MM.1S (cell line): ENCODE data around the gene TRABD2B.

Experiments used
- DNase-seq: peaks from one replicate; pipeline ENCODE4 v3.0.0-alpha.2; 2015
- H2AFZ ChIP-seq: fragments of 300-600 bp; sonication (generic); 2 replicates; pipeline ENCODE4 v1.6.0; 2016; ENCODE audit warnings: antibody characterized with exemption, low read length
- H3F3A ChIP-seq: fragments of 300-600 bp; sonication (generic); 2 replicates; pipeline ENCODE4 v1.6.1; 2016; ENCODE audit warnings: mild to moderate bottlenecking, antibody characterized with exemption, low read length, moderate library complexity, mixed read lengths; ENCODE audit not compliant: insufficient read depth
- H3K27ac ChIP-seq: fragments of 300-600 bp; sonication (generic); 2 replicates; pipeline ENCODE4 v1.5.1; 2016; ENCODE audit warnings: mild to moderate bottlenecking, low read length
- H3K27me3 ChIP-seq: fragments of 300-600 bp; sonication (generic); replicated peaks from 2 replicates; pipeline ENCODE4 v1.6.0; 2016; ENCODE audit warnings: low read length; ENCODE audit not compliant: insufficient read depth
- H3K36me3 ChIP-seq: fragments of 300-600 bp; sonication (generic); replicated peaks from 2 replicates; pipeline ENCODE4 v1.6.1; 2016; ENCODE audit warnings: mild to moderate bottlenecking, low read length, mixed read lengths; ENCODE audit not compliant: insufficient read depth
- H3K4me1 ChIP-seq: fragments of 300-600 bp; sonication (generic); 2 replicates; pipeline ENCODE4 v1.6.1; 2016; ENCODE audit warnings: low read length, mixed read lengths
- H3K4me2 ChIP-seq: fragments of 300-600 bp; sonication (generic); 2 replicates; pipeline ENCODE4 v1.6.0; 2016; ENCODE audit warnings: low read depth, low read length
- H3K4me3 ChIP-seq: fragments of 300-600 bp; sonication (generic); 2 replicates; pipeline ENCODE4 v1.5.1; 2016; ENCODE audit warnings: low read length, mixed read lengths
- H3K79me2 ChIP-seq: fragments of 300-600 bp; sonication (generic); 2 replicates; pipeline ENCODE4 v1.6.1; 2016; ENCODE audit warnings: mixed run types, low read length, mixed read lengths
- H3K9ac ChIP-seq: fragments of 300-600 bp; sonication (generic); 2 replicates; pipeline ENCODE4 v1.6.1; 2016; ENCODE audit warnings: low read length, mixed read lengths
- H3K9me2 ChIP-seq: fragments of 300-600 bp; sonication (generic); replicated peaks from 2 replicates; pipeline ENCODE4 v1.6.1; 2016; ENCODE audit warnings: mild to moderate bottlenecking, low read length, mixed read lengths; ENCODE audit not compliant: insufficient read depth
- H3K9me3 ChIP-seq: fragments of 300-600 bp; sonication (generic); replicated peaks from 2 replicates; pipeline ENCODE4 v1.6.1; 2016; ENCODE audit warnings: mild to moderate bottlenecking, low read length, mixed read lengths; ENCODE audit not compliant: insufficient read depth
- H4K20me1 ChIP-seq: fragments of 300-600 bp; sonication (generic); 2 replicates; pipeline ENCODE4 v1.6.1; 2016; ENCODE audit warnings: mild to moderate bottlenecking, low read length, moderate library complexity, mixed read lengths; ENCODE audit not compliant: insufficient read depth
- CTCF ChIP-seq: fragments of 300-600 bp; sonication (generic); IDR thresholded peaks from 2 replicates; pipeline ENCODE4 v1.5.1; 2016; ENCODE audit warnings: antibody characterized with exemption, low read length, mixed read lengths
- EZH2 ChIP-seq: fragments of 300-600 bp; sonication (generic); optimal IDR thresholded peaks from 2 replicates; pipeline ENCODE3; 2017; ENCODE audit warnings: low read depth, mild to moderate bottlenecking, antibody characterized with exemption, low read length, mixed read lengths
- EZH2phosphoT487 ChIP-seq: fragments of 300-600 bp; sonication (generic); IDR thresholded peaks from 2 replicates; pipeline ENCODE4 v1.6.1; 2018; ENCODE audit warnings: antibody characterized with exemption, low read length

Gene TRABD2B

GRCh38 chr1:47924270-47925048 is 72.7 kb downstream of the TRABD2B start:
- no peaks in the 10 kb centered on the region for H3K9me3 ChIP-seq
- no peaks in the 10 kb centered on the region for H3F3A ChIP-seq
- no peak overlapping the region for H3K27ac ChIP-seq
- H3K9ac ChIP-seq = no peak overlapping the region
- H3K9me2 ChIP-seq = no peaks in the 10 kb centered on the region
- no peak overlapping the region for H3K4me2 ChIP-seq
- no peak for DNase-seq
- no peak overlapping the region for H2AFZ ChIP-seq
- no peaks in the 10 kb centered on the region for H3K36me3 ChIP-seq
- no peaks in the 10 kb centered on the region for H3K79me2 ChIP-seq
- no peaks in the 10 kb centered on the region for H3K4me1 ChIP-seq
- H3K4me3 ChIP-seq = no peak overlapping the region
- TF ChIP-seq EZH2phosphoT487 (no peak), EZH2 (no peak), CTCF (no peak)
- no peaks in the 10 kb centered on the region for H3K27me3 ChIP-seq
- no peaks in the 10 kb centered on the region for H4K20me1 ChIP-seq

- Histone ChIP-seq H3F3A (no peaks in the 10 kb centered on the region), H3K4me1 (no peaks in the 10 kb centered on the region), H3K9ac (no peak overlapping the region), H3K27ac (no peak overlapping the region), H3K36me3 (no peaks in the 10 kb centered on the region), H3K4me3 (no peak overlapping the region), H3K79me2 (no peaks in the 10 kb centered on the region), H2AFZ (no peak overlapping the region), H3K9me3 (no peaks in the 10 kb centered on the region), H3K4me2 (no peak overlapping the region), H4K20me1 (no peaks in the 10 kb centered on the region), H3K9me2 (no peaks in the 10 kb centered on the region), H3K27me3 (no peaks in the 10 kb centered on the region)
- TF ChIP-seq CTCF = no peak
- TF ChIP-seq EZH2phosphoT487 = no peak
- no peak for DNase-seq
Observed at GRCh38 chr1:47921935-47922415, 75.2 kb downstream of the TRABD2B start.

DNA sequence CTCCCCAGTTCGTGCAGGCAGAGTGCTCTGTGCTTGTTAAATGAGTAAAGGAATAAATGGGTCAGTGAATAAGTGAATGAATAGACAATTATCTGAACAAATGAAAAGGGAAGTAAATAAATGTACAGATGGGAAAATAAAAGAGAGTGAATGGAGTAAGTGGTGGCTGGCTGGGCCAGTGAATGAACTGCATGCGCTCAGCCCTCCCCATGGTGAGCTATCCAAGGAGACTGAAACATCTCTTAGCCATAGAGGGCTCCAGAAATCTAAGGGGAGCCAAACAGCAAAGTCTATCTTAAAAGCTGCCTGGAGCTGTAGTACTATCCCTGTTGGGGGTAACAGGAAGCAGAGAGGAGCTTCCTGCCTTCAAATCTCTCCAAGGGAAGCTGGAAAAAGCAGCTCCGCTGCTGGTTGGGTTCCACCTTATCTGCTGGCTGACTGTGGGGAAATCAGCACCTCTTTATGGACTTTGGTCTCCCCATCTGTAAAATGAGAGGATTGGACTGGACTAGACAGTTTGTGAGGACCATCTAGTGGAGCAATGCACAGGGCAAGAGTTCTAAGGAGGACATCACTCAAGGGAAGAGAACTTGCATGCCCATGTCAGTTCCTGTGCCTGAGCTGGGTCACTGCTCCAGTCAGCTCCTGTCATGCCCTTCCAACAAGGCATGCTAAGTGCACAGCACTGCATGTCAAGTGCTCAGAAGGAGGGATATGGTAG is 77.9 kb downstream of the TRABD2B start:
- no peak overlapping the region for H2AFZ ChIP-seq
- no peaks in the 10 kb centered on the region for H3K9me2 ChIP-seq
- H3K9me3 ChIP-seq = no peaks in the 10 kb centered on the region
- H3F3A ChIP-seq = no peaks in the 10 kb centered on the region
- no peaks in the 10 kb centered on the region for H3K27me3 ChIP-seq
- no peaks in the 10 kb centered on the region for H3K4me1 ChIP-seq
- no peak for TF ChIP-seq CTCF
- no peaks in the 10 kb centered on the region for H3K79me2 ChIP-seq
- no peak overlapping the region for H3K4me3 ChIP-seq
- DNase-seq = no peak
- no peaks in the 10 kb centered on the region for H4K20me1 ChIP-seq
- H3K27ac ChIP-seq = no peak overlapping the region
- no peaks in the 10 kb centered on the region for H3K36me3 ChIP-seq
- no peak overlapping the region for H3K4me2 ChIP-seq
- H3K9ac ChIP-seq = no peak overlapping the region
